Dermis blood vessel endothelial cell (primary cell): ENCODE data around the gene COMT. TPM values are rescaled to one million over a fixed set of nuclear protein-coding genes. Genes with fewer than 3 reads are reported as not detected.
A peak's percentile ranks its signal among the peaks of the same experiment; 100 is the strongest.

Experiments
- DNase-seq: peaks from one replicate; pipeline ENCODE4 v3.0.0; 2010
- total RNA-seq: library from RNA; depleted of rRNA; stranded (reverse); fragments of >200 nt; gene quantifications from 2 replicates; pipeline ENCODE4 v1.2.3, GENCODE V29; 2014

Gene COMT
- total RNA-seq, 1 donor from 2014 or later = 616 TPM

- peak; percentile 79 for DNase-seq
Observed at GRCh38 chr22:19970479-19971275, 29.1 kb downstream of the COMT start.

- no peak for DNase-seq
Observed at GRCh38 chr22:19971276-19972124, 29.9 kb downstream of the COMT start.

GRCh38 chr22:19972251-19972650 lies 30.7 kb downstream of the COMT start:
- no peak for DNase-seq

GRCh38 chr22:19972652-19973550 lies 31.3 kb downstream of the COMT start:
- DNase-seq = no peak

GRCh38 chr22:19973551-19974267 lies 32.1 kb downstream of the COMT start:
- DNase-seq = no peak

- peak; percentile 95 for DNase-seq
Observed at GRCh38 chr22:19974268-19974861, 32.8 kb downstream of the COMT start.

GRCh38 chr22:19974935-19975706 lies 33.5 kb downstream of the COMT start:
- peak; percentile 92 for DNase-seq

- no peak for DNase-seq
Observed at GRCh38 chr22:19975707-19976035, 34.1 kb downstream of the COMT start.

- no peak for DNase-seq
Observed at GRCh38 chr22:19976671-19977070, 35.1 kb downstream of the COMT start.

GRCh38 chr22:19977296-19978243 lies 36.0 kb downstream of the COMT start:
- DNase-seq = no peak

- DNase-seq = no peak
Observed at GRCh38 chr22:19978748-19979147, 37.2 kb downstream of the COMT start.

GRCh38 chr22:19979712-19980493 lies 38.3 kb downstream of the COMT start:
- no peak for DNase-seq

- no peak for DNase-seq
Observed at GRCh38 chr22:19980766-19981165, 39.2 kb downstream of the COMT start.

- no peak for DNase-seq
Observed at GRCh38 chr22:19981171-19981960, 39.8 kb downstream of the COMT start.

- no peak for DNase-seq
Observed at GRCh38 chr22:19981961-19982920, 40.7 kb downstream of the COMT start.

- no peak for DNase-seq
Observed at GRCh38 chr22:19982991-19983578, 41.5 kb downstream of the COMT start.
